ENCODE results near the gene PIANP.

DNA sequence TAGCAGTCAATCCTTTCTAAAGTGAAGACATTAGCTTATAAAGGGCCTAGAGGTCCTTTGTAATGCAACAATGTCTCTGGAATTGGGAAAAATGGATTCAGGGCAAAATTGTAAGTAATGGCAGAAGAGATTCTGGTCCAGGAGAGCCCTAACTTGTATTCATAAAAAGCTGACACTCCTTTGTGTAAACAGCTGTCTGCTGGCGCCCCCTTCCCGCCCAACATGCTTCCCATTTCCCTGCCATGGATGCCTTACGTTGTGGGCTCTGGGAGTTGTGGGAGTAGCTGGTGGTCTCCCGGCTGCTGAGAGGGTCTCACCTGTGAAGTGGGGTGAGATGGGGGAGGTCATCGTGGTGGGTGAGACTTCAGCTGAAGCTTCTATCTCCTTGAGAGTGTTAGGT lies 55.7 kb downstream of the PIANP start:
- TF ChIP-seq, protein P1, sequence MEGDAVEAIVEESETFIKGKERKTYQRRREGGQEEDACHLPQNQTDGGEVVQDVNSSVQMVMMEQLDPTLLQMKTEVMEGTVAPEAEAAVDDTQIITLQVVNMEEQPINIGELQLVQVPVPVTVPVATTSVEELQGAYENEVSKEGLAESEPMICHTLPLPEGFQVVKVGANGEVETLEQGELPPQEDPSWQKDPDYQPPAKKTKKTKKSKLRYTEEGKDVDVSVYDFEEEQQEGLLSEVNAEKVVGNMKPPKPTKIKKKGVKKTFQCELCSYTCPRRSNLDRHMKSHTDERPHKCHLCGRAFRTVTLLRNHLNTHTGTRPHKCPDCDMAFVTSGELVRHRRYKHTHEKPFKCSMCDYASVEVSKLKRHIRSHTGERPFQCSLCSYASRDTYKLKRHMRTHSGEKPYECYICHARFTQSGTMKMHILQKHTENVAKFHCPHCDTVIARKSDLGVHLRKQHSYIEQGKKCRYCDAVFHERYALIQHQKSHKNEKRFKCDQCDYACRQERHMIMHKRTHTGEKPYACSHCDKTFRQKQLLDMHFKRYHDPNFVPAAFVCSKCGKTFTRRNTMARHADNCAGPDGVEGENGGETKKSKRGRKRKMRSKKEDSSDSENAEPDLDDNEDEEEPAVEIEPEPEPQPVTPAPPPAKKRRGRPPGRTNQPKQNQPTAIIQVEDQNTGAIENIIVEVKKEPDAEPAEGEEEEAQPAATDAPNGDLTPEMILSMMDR (IDR thresholded peaks at IDR 0.05), result no peak
- TF ChIP-seq POLR2AphosphoS5 (IDR thresholded peaks at IDR 0.05; ENCODE audit: insufficient read depth in 1 of 2, low read depth in 1 of 2), result no peak

All from vagina (tissue), 2 donors.